Stimulated activated CD4-positive, alpha-beta T cell treated with anti-CD3 and anti-CD28 coated beads, Interleukin-4, amount 100 ng/mL, for 1 hour (primary cell): ENCODE results near the gene GADD45A.
"Not testable (repeated sequence)": the region's sequence is repeated elsewhere in the genome, so short reads cannot be mapped to it uniquely, and the experiment has no call there.

Source experiments
- DNase-seq: peaks from one replicate; pipeline ENCODE4 v3.0.0-alpha.2; 2020

GADD45A gene

GRCh38 chr1:67723126-67723525 lies 38.1 kb downstream of the GADD45A start:
- DNase-seq, result no peak

GRCh38 chr1:67723620-67724019 lies 38.6 kb downstream of the GADD45A start:
- no peak for DNase-seq

GRCh38 chr1:67724928-67725560 lies 40.0 kb downstream of the GADD45A start:
- DNase-seq, result no peak

GRCh38 chr1:67726224-67726623 lies 41.2 kb downstream of the GADD45A start:
- no peak for DNase-seq

- DNase-seq, result no peak
Measured at GRCh38 chr1:67729872-67730271, 44.9 kb downstream of the GADD45A start.

GRCh38 chr1:67730312-67730711 lies 45.3 kb downstream of the GADD45A start:
- DNase-seq, result not testable (repeated sequence)

GRCh38 chr1:67731322-67731721 lies 46.3 kb downstream of the GADD45A start:
- DNase-seq, result no peak

GRCh38 chr1:67732750-67733151 lies 47.8 kb downstream of the GADD45A start:
- no peak for DNase-seq

- DNase-seq, result no peak
Measured at GRCh38 chr1:67733681-67734322, 48.8 kb downstream of the GADD45A start.

GRCh38 chr1:67734323-67734690 lies 49.3 kb downstream of the GADD45A start:
- DNase-seq, result no peak

GRCh38 chr1:67735206-67735605 lies 50.2 kb downstream of the GADD45A start:
- DNase-seq, result no peak

GRCh38 chr1:67735806-67736627 lies 51.0 kb downstream of the GADD45A start:
- DNase-seq, result peak; percentile 16

- DNase-seq, result no peak
Measured at GRCh38 chr1:67736750-67737149, 51.7 kb downstream of the GADD45A start.

- DNase-seq, result no peak
Measured at GRCh38 chr1:67737875-67738274, 52.9 kb downstream of the GADD45A start.
